ENCODE data around the gene ARL5A.

Gene ARL5A

GRCh38 chr2:151840216-151841046, 12.2 kb upstream of the ARL5A start:
- no peak for DNase-seq

DNA sequence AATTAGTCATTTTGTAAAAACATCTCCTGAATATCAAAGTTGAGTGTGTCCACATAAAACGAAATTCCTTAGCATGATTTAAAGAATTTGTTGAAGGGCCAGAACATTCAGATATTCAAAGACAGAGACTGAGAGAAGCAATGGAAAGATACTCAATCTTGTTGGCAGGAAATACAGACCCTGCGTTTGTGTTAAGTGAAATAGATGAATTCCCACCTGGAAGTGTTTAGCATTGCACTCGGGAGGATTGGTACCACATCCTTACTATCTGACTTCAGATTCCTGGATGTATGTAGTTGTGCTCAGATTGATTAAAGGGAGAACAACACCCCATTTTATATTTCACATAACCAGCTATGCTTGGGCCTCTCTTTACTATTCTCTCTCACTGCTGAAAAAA, 9.7 kb upstream of the ARL5A start:
- DNase-seq: no peak

- DNase-seq: no peak
Measured at GRCh38 chr2:151833984-151834383, 5.8 kb upstream of the ARL5A start.

DNA sequence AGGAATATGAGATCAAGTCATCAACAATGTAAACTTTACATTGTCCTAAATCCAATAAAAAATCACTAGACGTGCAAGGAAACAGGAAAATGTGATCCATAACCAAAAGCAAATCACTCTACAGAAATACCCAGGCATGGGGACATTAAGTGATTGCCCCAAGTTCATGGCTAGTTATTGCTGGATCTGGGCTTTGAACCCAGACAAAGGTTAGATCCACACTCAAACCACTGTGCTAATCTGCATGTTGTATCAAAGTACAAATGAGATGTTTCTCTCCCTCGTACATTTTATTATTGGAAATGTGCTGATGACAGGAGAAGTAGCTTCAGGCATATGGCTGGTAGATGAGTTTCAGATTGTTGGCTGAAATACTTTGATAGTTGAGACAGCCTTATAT, 2.7 kb upstream of the ARL5A start:
- DNase-seq: no peak

- no peak for DNase-seq
Measured at GRCh38 chr2:151828890-151829324, 686 bp upstream of the ARL5A start.

- DNase-seq: no peak
Measured at GRCh38 chr2:151827564-151828142, 568 bp downstream of the ARL5A start.

DNA sequence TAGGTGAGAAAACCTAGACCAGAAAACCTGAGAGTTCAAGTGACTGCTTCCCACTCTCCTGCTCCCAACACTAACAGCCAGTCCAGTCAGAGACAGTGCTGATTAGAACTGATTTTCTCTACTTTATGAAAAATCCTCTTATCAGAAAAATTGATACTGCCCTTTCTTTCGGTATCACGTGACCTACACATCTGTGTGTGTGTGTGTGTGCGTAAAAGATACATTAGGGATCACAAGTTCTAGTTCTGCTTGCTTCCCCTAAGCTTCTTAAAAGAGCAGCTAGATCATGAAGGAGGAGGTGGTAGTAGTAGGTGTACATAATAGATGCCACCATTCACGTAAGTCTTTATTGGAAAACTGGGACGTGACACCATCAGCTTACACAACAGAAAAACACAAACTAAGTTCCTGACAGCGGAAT, 1.5 kb downstream of the ARL5A start:
- DNase-seq: peak; percentile 21

- no peak for DNase-seq
Measured at GRCh38 chr2:151824886-151825285, 3.3 kb downstream of the ARL5A start.

- no peak for DNase-seq
Measured at GRCh38 chr2:151823651-151824050, 4.6 kb downstream of the ARL5A start.

GRCh38 chr2:151819920-151820319, 8.3 kb downstream of the ARL5A start:
- DNase-seq: no peak

- DNase-seq: no peak
Measured at GRCh38 chr2:151817929-151818328, 10.3 kb downstream of the ARL5A start.

GRCh38 chr2:151816843-151817242, 11.4 kb downstream of the ARL5A start:
- DNase-seq: no peak

GRCh38 chr2:151815821-151816489, 12.3 kb downstream of the ARL5A start:
- no peak for DNase-seq

DNA sequence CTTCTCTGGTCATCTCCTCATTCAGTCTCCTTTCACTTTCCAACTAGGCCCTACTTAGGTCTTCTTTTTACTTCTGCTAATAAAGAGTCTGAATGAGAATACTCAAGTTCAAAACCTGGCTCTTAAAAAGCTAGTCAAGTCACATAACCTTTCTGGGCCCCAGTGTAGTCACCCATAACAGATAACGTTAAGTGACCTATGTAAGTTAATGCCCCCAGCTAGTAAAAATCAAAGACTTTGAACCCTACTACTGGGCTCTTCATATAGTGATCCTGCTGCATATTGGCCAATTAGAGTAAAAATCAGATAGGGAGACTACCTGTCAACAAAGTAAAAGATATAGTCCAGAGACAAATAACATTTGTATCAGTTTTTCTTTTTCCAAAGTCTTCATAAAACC, 17.7 kb downstream of the ARL5A start:
- no peak for DNase-seq

GRCh38 chr2:151809073-151809383, 19.2 kb downstream of the ARL5A start:
- DNase-seq: no peak

DNA sequence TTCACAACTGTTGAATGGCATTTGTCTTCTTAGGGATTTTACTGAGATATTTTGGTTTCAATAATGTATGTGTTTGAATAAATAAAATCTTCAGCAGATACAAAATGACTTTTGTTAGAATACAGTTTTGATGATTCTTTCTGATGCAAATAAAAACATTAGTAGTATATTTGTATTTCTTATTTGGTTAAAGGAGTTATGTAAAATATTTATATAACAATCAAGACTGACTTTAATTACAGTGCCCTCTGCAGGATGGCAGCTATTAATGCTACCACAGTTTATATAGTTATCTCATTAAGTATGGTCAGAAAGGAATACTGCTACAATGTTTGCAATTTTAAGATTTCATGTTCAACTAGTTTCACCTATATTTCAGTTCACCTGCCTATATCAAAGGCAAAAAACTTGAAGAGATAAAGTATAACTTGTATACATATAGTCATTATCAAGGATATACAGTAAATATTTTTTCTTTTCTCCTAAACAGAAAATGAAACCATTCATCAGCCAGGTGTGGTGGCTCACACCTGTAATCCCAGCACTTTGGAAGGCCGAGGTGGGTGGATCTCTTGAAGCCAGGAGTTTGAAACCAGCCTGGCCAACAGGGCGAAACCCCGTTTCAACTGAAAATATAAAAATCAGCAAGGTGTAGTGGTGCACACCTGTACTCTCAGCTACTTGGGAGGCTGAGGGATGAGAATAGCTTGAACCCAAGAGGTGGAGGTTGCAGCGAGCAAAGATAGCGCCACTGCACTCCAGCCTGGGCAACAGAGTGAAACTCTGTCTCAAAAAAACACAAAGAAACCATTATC, 19.8 kb downstream of the ARL5A start:
- DNase-seq: no peak

- DNase-seq: no peak
Measured at GRCh38 chr2:151805961-151806360, 22.3 kb downstream of the ARL5A start.

DNA sequence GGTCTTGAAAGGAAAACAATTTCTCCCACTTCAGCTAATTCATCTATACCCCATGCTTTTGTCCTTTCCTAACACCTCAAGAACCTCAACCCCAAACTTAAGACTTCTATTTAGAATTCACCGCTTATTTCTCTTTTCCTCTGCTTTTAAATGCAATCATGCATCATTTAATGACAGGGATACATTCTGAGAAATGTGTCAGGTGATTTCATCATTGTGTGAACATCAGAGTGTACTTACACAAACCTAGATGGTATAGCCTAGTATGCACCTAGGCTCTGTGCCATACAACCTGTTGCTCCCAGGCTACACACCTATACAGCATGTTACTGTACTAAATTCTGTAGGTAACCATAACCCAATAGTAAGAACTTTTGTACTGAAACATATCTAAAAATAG, 22.9 kb downstream of the ARL5A start:
- DNase-seq: no peak

GRCh38 chr2:151803811-151804210, 24.4 kb downstream of the ARL5A start:
- no peak for DNase-seq

DNA sequence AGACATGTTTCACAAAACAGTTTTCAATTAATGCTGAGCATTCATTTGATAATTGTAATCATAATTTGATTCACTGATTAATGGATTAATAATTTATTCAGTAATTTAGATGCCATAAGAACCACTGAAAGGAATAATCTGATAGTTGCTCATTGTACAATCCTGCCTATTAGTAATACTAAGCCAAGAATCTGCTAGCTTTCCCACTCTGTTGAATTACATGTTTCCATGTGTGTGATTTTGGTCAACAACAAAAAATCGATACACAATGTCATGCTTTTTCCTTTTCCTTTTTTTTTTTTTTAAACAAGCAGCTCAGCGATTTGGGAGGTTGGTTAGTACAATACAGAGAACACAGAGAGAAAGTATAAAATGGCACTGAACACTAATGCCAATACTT, 25.9 kb downstream of the ARL5A start:
- DNase-seq: no peak

- DNase-seq: no peak
Measured at GRCh38 chr2:151799886-151800292, 28.3 kb downstream of the ARL5A start.

DNA sequence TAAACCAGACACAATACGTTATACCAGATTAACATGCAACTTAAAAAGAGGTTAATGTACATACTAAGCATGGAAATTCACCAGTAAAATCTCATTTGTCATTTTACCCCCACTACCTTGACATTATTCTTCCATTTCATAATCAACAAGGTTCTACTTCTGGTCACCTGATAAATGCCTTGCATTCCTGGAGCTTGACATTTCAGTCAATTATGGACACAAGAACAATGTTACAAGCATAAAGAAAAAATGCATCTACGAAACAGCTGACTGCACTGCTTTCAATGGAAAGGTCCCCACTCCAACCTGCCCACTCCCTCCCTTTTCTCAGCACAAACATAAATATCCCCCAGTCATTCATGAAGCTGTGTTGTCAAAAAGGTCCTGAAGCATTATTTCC, 31.4 kb downstream of the ARL5A start:
- no peak for DNase-seq

DNA sequence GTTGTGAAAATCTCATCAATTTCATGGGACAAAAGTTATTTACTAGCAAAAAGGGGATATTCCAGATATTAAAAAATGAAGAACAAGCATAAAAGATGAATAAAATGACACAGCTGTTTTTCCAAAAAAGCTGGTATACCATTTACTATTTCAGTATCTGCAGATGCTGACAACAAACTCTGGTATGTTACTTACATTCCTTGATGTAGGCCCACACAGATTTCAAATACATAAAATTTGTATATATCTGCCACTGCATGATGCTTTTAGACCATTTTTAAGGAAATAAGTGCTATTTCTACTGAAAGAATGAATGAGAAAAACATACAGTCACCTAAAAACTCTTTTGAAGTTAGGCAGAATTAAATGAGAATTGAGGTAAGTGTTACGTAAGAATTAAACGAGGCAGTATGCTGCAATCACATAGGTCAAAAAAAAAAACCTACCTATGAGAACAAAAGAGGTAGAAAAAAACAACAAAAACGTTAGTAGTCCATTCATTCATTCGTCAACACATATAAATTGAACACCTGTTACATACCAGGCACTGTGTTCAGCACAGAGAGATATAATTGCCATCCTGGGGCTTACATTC, 32.5 kb downstream of the ARL5A start:
- no peak for DNase-seq

All from eye (tissue), 1 donor.